ENCODE results near the gene DNAH1.

The DNAH1 gene

DNA sequence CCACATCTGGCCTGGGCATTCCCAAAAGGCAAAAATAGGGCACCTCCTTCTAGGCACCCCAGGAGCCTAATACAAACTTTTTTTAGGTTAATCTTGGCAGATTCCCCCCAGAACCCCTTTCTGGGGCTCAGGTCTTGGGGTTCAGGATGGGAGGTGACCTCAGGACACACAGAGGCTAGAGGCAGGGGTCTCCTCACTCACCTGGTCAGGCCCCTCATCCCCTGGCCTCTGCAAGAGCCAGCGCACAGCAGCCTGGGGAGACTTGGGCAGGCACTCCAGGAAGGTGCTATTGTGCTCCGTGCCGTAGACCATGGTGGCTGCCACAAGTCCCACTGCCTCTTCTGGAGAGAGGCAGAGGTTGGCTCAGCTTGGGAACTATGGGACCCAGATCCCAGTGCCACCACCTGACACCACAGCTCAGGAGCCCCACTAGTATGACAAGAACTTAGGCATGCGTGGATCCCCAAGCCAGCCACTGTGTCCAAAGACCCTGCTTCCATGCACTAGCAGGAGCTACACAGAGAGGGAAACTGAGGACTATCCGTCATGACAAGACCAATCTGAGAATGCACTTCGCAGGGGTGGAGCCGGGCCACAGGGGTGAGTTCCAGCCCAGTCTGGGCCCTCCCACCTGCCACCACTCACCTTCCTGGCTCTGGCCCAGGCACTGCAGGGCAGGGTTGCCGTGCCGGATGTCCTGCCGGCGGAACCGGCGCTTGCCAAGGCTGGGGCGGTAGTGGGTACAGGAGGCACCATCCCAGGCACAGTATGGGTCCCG lies 121.4 kb downstream of the DNAH1 start:
- DNase-seq, result no peak

DNA sequence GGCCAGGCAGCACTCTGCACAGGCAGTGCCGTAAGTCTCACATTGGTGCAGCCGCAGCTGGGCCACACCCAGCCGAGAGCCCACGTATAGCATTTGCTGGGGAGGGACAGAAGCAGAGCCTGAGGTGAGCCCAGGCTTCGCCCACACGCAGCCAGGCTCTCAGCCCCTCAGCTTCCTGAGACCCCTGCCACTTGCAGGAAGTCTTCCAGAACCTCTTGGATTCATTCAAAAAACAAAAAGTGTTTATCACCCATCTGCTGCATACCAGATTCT lies 121.9 kb downstream of the DNAH1 start:
- no peak for DNase-seq

GRCh38 chr3:52438579-52439425 lies 122.7 kb downstream of the DNAH1 start:
- DNase-seq, result no peak

- no peak for DNase-seq
Observed at GRCh38 chr3:52439426-52440248, 123.5 kb downstream of the DNAH1 start.

DNA sequence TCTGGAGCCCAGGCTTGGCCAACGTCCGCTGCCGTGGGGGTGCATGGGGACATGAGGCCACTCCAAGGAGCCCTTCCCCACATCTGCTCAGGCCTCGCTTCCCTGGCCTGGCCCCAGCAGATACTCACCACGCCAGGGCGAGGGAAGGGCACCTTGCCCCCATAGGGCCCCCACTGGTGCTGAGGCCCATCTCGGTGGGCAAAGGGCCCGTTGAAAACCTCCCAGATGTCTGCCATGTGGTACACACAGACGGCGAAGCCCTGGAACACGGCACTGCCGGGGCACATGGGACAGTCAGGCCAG lies 124.1 kb downstream of the DNAH1 start:
- DNase-seq, result no peak

DNA sequence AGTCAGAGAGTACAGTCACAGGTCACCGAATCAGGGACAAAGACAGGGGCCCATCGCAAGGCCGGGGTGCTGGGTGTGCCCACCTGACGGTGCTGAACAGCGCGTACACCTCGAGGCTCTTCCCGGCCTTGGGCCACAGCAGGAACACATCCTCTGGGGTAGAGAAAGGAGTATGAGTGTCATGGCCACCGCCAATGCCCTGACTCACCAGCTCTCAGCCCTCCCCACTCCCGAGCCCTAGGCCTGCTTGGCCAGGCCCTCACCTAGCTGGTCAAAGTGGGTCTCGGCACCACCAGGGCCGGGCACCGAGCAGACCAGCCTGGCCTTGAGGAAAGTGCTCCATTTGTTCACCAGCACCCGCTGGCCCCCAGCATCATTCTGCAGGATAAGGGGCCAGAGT lies 124.6 kb downstream of the DNAH1 start:
- no peak for DNase-seq

- no peak for DNase-seq
Observed at GRCh38 chr3:52441091-52441771, 125.1 kb downstream of the DNAH1 start.

DNA sequence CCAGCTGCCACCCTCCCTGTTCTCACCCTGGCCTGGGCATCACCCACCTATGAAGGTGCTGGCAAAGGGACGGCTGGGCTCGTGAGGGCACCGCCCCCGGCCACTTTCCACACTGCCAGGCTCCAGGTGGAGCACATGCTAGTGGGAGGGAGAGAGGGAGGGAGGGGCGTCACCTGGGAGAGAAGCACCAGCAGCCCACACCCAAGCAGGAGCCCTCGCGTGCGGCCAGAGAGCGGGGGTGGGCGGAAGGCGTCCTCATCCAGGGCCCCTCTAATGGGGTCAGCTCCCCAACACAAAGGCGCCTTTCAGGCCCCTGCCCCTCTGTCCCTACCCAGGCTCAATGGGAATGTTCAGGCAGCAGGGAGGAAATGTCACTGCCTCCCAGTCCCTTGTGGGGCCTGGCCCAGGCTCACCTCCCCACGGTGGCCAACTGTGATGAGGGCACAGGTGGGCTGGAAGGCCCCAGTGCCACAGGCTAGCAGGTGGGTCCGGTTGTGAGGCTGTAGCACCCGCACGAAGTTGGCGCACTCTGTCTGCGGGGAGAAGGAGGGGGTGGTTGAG lies 125.7 kb downstream of the DNAH1 start:
- DNase-seq, result no peak

GRCh38 chr3:52442409-52443267 lies 126.5 kb downstream of the DNAH1 start:
- DNase-seq, result no peak

DNA sequence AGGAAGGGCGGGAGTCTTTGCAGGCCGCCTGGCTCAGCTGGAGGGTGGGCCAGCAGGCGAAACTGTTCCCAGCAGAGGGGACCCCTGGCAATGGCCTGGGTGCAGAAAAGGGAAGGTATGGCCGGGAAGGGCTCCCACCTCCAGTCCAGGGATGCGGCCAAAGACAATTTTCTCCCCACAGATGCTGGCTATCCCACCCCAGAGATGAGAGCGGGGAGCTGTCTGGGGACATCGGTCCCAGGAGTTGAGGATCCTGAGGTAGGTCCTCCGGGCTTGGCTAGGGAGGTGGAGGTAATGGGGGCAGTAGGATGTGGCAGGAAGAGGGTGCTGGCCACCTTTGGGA lies 127.1 kb downstream of the DNAH1 start:
- no peak for DNase-seq

- no peak for DNase-seq
Observed at GRCh38 chr3:52443791-52444687, 127.9 kb downstream of the DNAH1 start.

GRCh38 chr3:52444860-52445793 lies 129.0 kb downstream of the DNAH1 start, which contains the start of gene SEMA3G:
Gene SEMA3G (minus strand): TSS chr3:52445103. CDS start chr3:52445027, 76 bp downstream.
- peak; percentile 40 for DNase-seq

DNA sequence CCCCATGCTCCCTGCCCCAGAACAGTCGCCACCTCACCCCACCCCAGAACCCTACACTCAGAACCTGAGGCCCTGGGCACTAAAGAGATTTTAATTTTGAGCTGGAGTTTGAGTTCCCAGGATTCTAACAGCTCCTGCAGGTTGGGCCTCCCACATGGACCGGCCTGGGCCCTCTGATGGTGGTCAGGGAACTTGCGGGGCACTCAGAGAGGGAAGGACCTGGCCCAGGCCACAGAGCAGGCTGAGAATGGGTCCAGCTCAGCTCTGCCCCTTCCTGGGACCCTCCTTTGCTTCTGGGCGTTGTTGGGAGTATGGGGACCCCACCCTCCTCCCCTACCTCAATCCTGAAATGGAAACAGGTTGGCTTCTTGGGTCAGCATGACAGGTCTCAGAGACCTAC lies 129.9 kb downstream of the DNAH1 start:
- no peak for DNase-seq

- DNase-seq, result peak; percentile 38
Observed at GRCh38 chr3:52446631-52447511, 130.8 kb downstream of the DNAH1 start.

- DNase-seq, result no peak
Observed at GRCh38 chr3:52447512-52448355, 131.6 kb downstream of the DNAH1 start.

All from NCI-H1048 (cell line).